T-helper 2 cell treated with Interferon-gamma antibody and Interleukin-4, amounts not matched to agents 5 μg/mL and 100 μg/mL, for 36 hours (primary cell): ENCODE data around the gene CFHR2.
"Not testable (repeated sequence)": the region's sequence is repeated elsewhere in the genome, so short reads cannot be mapped to it uniquely, and the experiment has no call there.

Source experiments
- DNase-seq: peaks from one replicate; pipeline ENCODE4 v3.0.0; 2021; ENCODE audit warnings: low spot score
- H3K27ac Mint-ChIP-seq: one replicate; pipeline ENCODE4 v1.8.0; 2021; ENCODE audit warnings: mild to moderate bottlenecking, mixed read lengths
- H3K27me3 Mint-ChIP-seq: one replicate; pipeline ENCODE4 v1.8.0; 2021; ENCODE audit warnings: low read depth, mixed read lengths
- H3K36me3 Mint-ChIP-seq: one replicate; pipeline ENCODE4 v1.8.0; 2021; ENCODE audit warnings: low read depth, mixed read lengths
- H3K4me1 Mint-ChIP-seq: one replicate; pipeline ENCODE4 v1.8.0; 2021; ENCODE audit warnings: low read depth, mixed read lengths
- H3K4me3 Mint-ChIP-seq: one replicate; pipeline ENCODE4 v1.8.0; 2022; ENCODE audit warnings: mild to moderate bottlenecking, moderate library complexity, mixed read lengths
- H3K9me3 Mint-ChIP-seq: one replicate; pipeline ENCODE4 v1.8.0; 2021; ENCODE audit warnings: mixed read lengths

The CFHR2 gene

GRCh38 chr1:196970182-196970581 is 26.6 kb downstream of the CFHR2 start:
- Mint-ChIP-seq H3K9me3 (no peaks in the 10 kb centered on the region), H3K36me3 (no peaks in the 10 kb centered on the region), H3K27me3 (no peaks in the 10 kb centered on the region), H3K27ac (no peak overlapping the region), H3K4me3 (no peak overlapping the region), H3K4me1 (no peaks in the 10 kb centered on the region)
- no peak for DNase-seq

GRCh38 chr1:196976278-196976677 is 32.7 kb downstream of the CFHR2 start:
- Mint-ChIP-seq H3K27ac (no peak overlapping the region), H3K9me3 (no peaks in the 10 kb centered on the region), H3K36me3 (no peaks in the 10 kb centered on the region), H3K4me3 (no peak overlapping the region), H3K27me3 (no peaks in the 10 kb centered on the region), H3K4me1 (no peaks in the 10 kb centered on the region)
- DNase-seq, result no peak

- no peaks in the 10 kb centered on the region for H3K9me3 Mint-ChIP-seq
- H3K27ac Mint-ChIP-seq, result no peak within 1 kb of the TSS
Observed at GRCh38 chr1:196977278-196977677, 33.7 kb downstream of the CFHR2 start, which contains the start of gene CFHR5. Gene CFHR5, plus strand, starts transcription at chr1:196977556. Its CDS starts 109 bp downstream, at chr1:196977665.

GRCh38 chr1:196980859-196981258 is 37.3 kb downstream of the CFHR2 start:
- Mint-ChIP-seq H3K27ac (no peak overlapping the region), H3K4me1 (no peaks in the 10 kb centered on the region), H3K4me3 (no peak overlapping the region), H3K9me3 (no peaks in the 10 kb centered on the region), H3K36me3 (no peaks in the 10 kb centered on the region), H3K27me3 (no peaks in the 10 kb centered on the region)
- DNase-seq, result no peak

More at GRCh38 chr1:196977278-196977677, 33.7 kb downstream of the CFHR2 start, which contains the start of gene CFHR5:
- DNase-seq, result no peak
- H3K27me3 Mint-ChIP-seq, result no peaks in the 10 kb centered on the region
- H3K36me3 Mint-ChIP-seq, result no peaks in the 10 kb centered on the region
- H3K4me3 Mint-ChIP-seq, result no peak within 1 kb of the TSS
- no peaks in the 10 kb centered on the region for H3K4me1 Mint-ChIP-seq

- not testable (repeated sequence) for H3K27ac Mint-ChIP-seq
Observed at GRCh38 chr1:196982247-196982646, 38.7 kb downstream of the CFHR2 start.

GRCh38 chr1:196991919-196992651 is 48.5 kb downstream of the CFHR2 start:
- not testable (repeated sequence) for DNase-seq

More at GRCh38 chr1:196982247-196982646, 38.7 kb downstream of the CFHR2 start:
- H3K27me3 Mint-ChIP-seq, H3K4me1 Mint-ChIP-seq, H3K9me3 Mint-ChIP-seq, H3K4me3 Mint-ChIP-seq, H3K36me3 Mint-ChIP-seq, DNase-seq: not testable (repeated sequence)

GRCh38 chr1:196993916-196994315 is 50.4 kb downstream of the CFHR2 start:
- DNase-seq, result no peak
- Mint-ChIP-seq H3K36me3 (no peaks in the 10 kb centered on the region), H3K27ac (no peak overlapping the region), H3K27me3 (no peaks in the 10 kb centered on the region), H3K9me3 (no peaks in the 10 kb centered on the region), H3K4me3 (no peak overlapping the region), H3K4me1 (no peaks in the 10 kb centered on the region)

More at GRCh38 chr1:196991919-196992651, 48.5 kb downstream of the CFHR2 start:
- not testable (repeated sequence) for H3K4me1 Mint-ChIP-seq, H3K27me3 Mint-ChIP-seq, H3K27ac Mint-ChIP-seq, H3K4me3 Mint-ChIP-seq, H3K36me3 Mint-ChIP-seq, H3K9me3 Mint-ChIP-seq

GRCh38 chr1:196997423-196997822 is 53.9 kb downstream of the CFHR2 start:
- DNase-seq, result no peak
- H3K4me3 Mint-ChIP-seq, result no peak overlapping the region

GRCh38 chr1:197001828-197002227 is 58.3 kb downstream of the CFHR2 start:
- Mint-ChIP-seq H3K4me3 (no peak overlapping the region), H3K27me3 (no peaks in the 10 kb centered on the region), H3K36me3 (no peaks in the 10 kb centered on the region), H3K4me1 (no peaks in the 10 kb centered on the region), H3K27ac (no peak overlapping the region), H3K9me3 (no peaks in the 10 kb centered on the region)
- no peak for DNase-seq

More at GRCh38 chr1:196997423-196997822, 53.9 kb downstream of the CFHR2 start:
- H3K36me3 Mint-ChIP-seq, result no peaks in the 10 kb centered on the region
- H3K27ac Mint-ChIP-seq, result no peak overlapping the region
- no peaks in the 10 kb centered on the region for H3K4me1 Mint-ChIP-seq
- no peaks in the 10 kb centered on the region for H3K27me3 Mint-ChIP-seq
- no peaks in the 10 kb centered on the region for H3K9me3 Mint-ChIP-seq

GRCh38 chr1:197003132-197003531 is 59.6 kb downstream of the CFHR2 start:
- H3K27me3 Mint-ChIP-seq, result no peaks in the 10 kb centered on the region
- DNase-seq, result no peak
- H3K9me3 Mint-ChIP-seq, result no peaks in the 10 kb centered on the region
- no peaks in the 10 kb centered on the region for H3K36me3 Mint-ChIP-seq
- no peaks in the 10 kb centered on the region for H3K4me1 Mint-ChIP-seq
- H3K4me3 Mint-ChIP-seq, result no peak overlapping the region
- no peak overlapping the region for H3K27ac Mint-ChIP-seq

- no peaks in the 10 kb centered on the region for H3K36me3 Mint-ChIP-seq
- peaks cover 8% of the 10 kb centered on the region for H3K9me3 Mint-ChIP-seq
- DNase-seq, result no peak
- no peak overlapping the region for H3K27ac Mint-ChIP-seq
- H3K4me3 Mint-ChIP-seq, result no peak overlapping the region
- H3K27me3 Mint-ChIP-seq, result no peaks in the 10 kb centered on the region
- no peaks in the 10 kb centered on the region for H3K4me1 Mint-ChIP-seq
Observed at GRCh38 chr1:197008861-197009260, 65.3 kb downstream of the CFHR2 start.
